ENCODE measurements around the gene JAKMIP1.

JAKMIP1 gene

DNA sequence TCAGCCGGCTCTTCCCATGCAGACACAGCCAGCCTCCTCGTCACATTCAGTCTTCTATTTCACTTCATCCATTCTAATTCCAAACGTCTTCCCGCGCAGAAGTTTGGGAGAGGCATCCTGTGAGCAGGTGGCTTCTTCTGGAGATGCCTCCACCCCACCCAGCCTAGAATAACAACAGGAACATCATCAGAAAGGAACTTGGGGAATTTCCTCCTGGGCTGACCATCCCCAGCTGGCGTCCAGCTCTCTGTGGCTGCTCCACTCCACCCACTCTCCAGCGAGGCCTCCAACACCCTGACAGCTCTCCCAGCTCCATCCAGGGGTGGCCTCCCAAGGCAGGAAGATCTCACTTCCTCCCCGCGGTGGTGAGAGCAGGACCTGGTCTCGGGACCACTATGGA, 176.6 kb downstream of the JAKMIP1 start:
- ChIA-PET POLR2A (no interaction called here), CTCF (interaction anchor here (1.2 kb wide), 1 partner anchor 18 kb away, joined by 3 read pairs; no protein-coding TSS in a partner anchor)
- DNase-seq (ENCODE audit: extremely low spot score) = no peak
- TF ChIP-seq BHLHE40 (IDR thresholded peaks at IDR 0.05; ENCODE audit: borderline replicate concordance) (no peak), CTBP1 (IDR thresholded peaks at IDR 0.05; ENCODE audit: borderline replicate concordance) (no peak), FOXK2 (IDR thresholded peaks at IDR 0.05) (no peak), SP1 (IDR thresholded peaks at IDR 0.05) (no peak), L3MBTL2 (conservative IDR thresholded peaks at IDR 0.05) (no peak), ELF4 (IDR thresholded peaks at IDR 0.05) (no peak), ZNF384 (IDR thresholded peaks at IDR 0.05) (no peak), HDGF (IDR thresholded peaks at IDR 0.05; ENCODE audit: borderline replicate concordance) (no peak), ARNT (IDR thresholded peaks at IDR 0.05) (no peak), NFRKB (IDR thresholded peaks at IDR 0.05) (no peak), FOXM1 (IDR thresholded peaks at IDR 0.05; ENCODE audit: borderline replicate concordance) (no peak)

DNA sequence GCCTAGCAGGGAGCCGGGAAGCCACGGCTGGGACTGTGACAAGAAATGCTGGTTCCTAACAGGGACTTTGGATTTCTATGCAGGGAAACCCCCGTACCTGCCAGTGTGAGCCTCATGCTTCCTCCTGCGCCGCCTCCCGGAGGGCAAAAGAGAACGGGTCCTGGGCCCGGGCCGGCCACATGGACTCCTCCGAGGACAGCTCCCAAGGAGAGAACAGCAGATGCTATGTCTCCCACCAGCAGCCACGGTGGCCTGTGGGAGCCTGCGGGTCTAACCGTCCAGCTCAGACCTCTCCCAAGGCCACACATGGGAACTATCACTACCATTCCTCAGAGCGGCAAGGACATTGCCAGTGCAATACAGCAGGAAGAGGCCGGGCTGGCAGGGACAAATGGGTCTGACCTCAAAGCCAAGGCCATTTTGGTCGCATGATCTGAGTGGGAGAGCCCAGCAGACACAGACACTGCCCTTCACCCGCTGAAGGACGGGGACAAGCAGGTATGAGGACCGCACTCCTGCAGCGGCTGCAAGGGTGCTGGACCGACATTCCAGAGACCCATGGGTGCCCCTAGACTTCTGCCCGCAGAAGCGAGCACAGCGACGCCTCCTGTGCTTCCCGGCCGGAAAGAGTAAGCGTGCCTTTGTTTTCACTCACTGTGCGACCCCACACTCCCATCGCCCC, 177.6 kb downstream of the JAKMIP1 start:
- TF ChIP-seq SUZ12 (IDR thresholded peaks at IDR 0.05) (no peak), BHLHE40 (IDR thresholded peaks at IDR 0.05; ENCODE audit: borderline replicate concordance) (no peak)
- ChIA-PET CTCF (no interaction called here), POLR2A (no interaction called here)
- no peak for DNase-seq (ENCODE audit: extremely low spot score)

DNA sequence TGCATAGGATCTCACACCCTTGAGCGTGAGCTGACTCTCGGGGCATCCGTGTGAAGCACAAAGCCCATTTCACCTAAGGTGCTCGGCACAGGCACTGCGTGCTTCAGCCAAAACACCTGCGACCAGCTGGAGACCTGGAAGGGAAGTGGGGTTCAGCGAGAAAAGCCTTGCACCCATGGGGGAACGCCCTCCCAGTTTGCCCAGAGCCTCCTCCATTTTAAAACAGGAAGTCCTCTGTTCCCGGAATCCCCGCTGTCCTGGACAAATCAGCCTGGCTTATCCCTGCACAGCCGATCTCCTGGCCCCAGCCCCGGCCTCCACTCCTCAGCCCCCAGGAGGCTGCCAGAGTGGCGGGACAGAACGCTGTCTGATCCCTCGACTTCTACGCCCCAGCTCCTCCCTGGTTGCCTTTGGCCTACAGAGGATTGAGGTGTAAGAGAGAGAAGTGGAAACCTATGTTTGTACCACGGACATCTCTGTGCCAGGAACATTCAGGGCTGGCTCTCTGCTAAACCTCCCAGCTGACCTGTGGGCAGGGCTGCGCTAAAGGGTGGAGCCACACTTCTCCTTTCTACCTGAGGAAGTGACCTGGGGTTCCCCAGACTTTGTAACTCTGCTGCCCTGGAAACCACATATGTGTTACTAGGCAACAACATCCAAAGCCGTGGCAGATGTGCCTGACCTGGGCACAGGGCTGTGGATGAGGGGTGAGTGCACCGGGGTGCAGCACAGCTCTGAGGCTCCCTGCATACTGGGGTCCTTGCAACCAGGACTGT, 178.3 kb downstream of the JAKMIP1 start:
- POLR2A ChIA-PET = no interaction called here
- no peak for DNase-seq (ENCODE audit: extremely low spot score)
- no peak for TF ChIP-seq TARDBP (IDR thresholded peaks at IDR 0.05)
- no peak for TF ChIP-seq FOXA1 (IDR thresholded peaks at IDR 0.05)
- no peak for TF ChIP-seq ZNF384 (IDR thresholded peaks at IDR 0.05)
- no peak for TF ChIP-seq LEF1 (IDR thresholded peaks at IDR 0.05; ENCODE audit: borderline replicate concordance)
- CTCF ChIA-PET = interaction anchor here (0.6 kb wide), 1 partner anchor 209 kb away, joined by 3 read pairs; no protein-coding TSS in a partner anchor

DNA sequence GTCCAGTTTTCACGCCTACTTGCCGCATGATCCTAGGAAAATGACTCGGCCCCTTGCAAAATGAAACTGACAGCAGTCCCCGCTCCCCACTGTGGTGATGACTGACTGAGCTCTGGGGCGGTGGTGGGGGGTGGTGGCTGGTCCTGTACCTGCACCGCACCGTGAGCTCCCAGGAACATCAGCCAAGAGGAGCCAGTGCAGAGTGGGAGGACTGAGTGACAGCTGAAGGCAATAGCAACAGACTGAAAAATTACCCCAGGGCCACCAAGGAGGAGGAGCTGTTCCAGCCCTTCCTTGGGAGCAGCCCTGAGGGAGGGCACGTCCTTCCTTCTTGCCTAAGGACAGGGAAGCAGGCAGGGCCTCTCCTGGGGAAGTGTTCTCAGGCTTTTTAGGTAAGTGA, 179.7 kb downstream of the JAKMIP1 start:
- no peak for TF ChIP-seq FOXK2 (IDR thresholded peaks at IDR 0.05)
- TF ChIP-seq BHLHE40 (IDR thresholded peaks at IDR 0.05; ENCODE audit: borderline replicate concordance) = no peak
- no peak for TF ChIP-seq ARNT (IDR thresholded peaks at IDR 0.05)
- TF ChIP-seq TARDBP (IDR thresholded peaks at IDR 0.05) = no peak
- no peak for TF ChIP-seq SUZ12 (IDR thresholded peaks at IDR 0.05)
- TF ChIP-seq ELF4 (IDR thresholded peaks at IDR 0.05) = no peak
- no peak for TF ChIP-seq FOXM1 (IDR thresholded peaks at IDR 0.05; ENCODE audit: borderline replicate concordance)
- TF ChIP-seq L3MBTL2 (conservative IDR thresholded peaks at IDR 0.05) = no peak
- no peak for DNase-seq (ENCODE audit: extremely low spot score)
- ChIA-PET POLR2A (no interaction called here), CTCF (interaction anchor here (0.8 to 2.4 kb wide), 6 partner anchors 7 to 240 kb away, joined by 3 to 9 read pairs (median 4); no protein-coding TSS in a partner anchor)

DNA sequence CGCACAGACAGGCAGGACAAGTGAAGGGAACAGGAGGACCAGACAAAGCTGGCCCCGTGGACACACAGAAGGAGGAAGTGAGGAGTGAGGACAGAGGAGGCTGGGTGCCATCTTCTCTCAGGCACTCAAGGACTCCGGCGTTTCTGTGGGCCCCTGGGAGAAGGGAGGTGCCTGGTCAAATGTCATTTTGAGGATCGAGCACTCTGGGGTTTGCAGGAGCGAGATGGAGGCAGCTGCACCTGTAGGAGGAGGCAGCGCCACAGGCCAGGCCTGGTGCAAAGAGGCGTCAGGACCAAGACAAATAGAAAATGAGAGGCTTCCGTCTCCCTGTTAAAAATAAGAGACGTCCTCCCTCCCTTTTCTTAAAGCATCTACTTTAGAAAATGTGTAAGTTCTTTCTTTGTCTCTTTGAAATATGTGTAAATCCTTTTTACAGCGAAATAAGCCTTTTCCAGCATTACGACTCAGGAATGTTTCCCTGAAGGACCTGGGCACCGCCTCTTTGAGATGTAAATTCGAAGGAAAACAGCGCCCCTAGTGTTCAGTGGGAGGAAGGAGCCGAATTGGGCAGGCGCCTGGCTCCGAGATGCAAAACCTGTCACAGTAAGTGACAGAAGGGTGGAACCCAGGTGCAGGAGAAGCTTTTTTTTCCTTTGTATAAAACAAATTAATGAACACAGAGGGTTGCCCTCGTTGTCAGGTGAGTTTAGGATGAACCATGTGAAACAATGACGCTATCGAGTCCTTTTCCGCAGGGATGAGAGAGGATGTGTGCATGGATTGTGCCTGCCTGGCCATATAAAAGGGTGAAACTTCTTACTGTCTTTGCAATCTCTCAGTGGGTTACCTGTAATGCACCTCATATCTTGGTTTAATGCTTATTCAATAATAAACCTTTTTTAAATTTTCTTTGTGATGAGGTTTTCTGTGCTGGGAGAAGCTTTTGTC, 180.8 kb downstream of the JAKMIP1 start:
- ChIA-PET POLR2A (no interaction called here), CTCF (interaction anchor here (0.6 to 2.4 kb wide), 10 partner anchors 8 to 619 kb away, joined by 3 to 9 read pairs (median 4); no protein-coding TSS in a partner anchor)
- TF ChIP-seq CTBP1 (IDR thresholded peaks at IDR 0.05; ENCODE audit: borderline replicate concordance) = no peak
- peak; percentile 80 for DNase-seq (ENCODE audit: extremely low spot score)

DNA sequence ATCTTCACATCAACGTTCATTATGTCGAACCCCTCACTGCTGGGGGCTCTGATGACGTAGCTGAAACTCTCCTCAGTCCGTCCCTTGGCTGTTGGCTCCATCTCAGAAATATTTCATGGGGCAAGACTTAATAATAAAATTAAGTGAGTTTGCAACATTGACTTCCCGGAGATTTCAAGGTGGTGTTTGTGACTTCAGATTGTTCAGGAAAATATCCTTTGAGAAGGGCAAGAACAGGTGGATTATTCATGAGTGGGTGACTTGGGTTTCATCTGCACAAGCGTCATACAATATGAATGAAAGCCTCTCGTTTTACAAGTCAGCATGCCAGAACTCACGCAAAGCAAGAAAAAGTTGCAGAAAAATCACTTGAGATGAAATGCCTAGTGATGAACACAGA, 182.0 kb downstream of the JAKMIP1 start, which contains the start of gene C4orf50:
TSS of gene C4orf50 (minus strand) at position 101 of the 400 bp plus-strand sequence.
- CTCF ChIA-PET = no interaction called here
- POLR2A ChIA-PET = no interaction called here
- TF ChIP-seq FOXA1 (IDR thresholded peaks at IDR 0.05) (no peak), ELF4 (IDR thresholded peaks at IDR 0.05) (no peak), L3MBTL2 (conservative IDR thresholded peaks at IDR 0.05) (no peak)
- DNase-seq (ENCODE audit: extremely low spot score) = no peak

DNA sequence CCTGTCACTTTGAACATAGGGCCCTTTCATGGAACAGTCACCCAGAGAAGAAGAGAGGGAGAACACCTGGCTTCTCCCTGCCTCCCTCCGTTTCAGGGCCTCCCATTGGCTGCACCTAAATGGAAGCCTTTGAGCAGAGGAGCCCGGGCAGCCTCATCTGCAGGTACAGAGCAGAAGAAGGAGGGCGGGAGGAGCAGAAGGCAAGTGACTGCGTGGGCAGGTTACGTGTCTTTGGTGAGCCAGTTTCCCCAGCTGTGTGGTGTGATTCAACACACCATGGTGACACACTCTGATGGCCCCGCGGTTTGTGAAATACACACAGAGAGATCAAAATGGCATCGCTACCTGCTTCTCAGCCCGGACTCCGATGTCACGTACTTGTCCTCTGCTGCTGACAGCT, 182.5 kb downstream of the JAKMIP1 start:
- POLR2A ChIA-PET = no interaction called here
- DNase-seq (ENCODE audit: extremely low spot score) = no peak
- CTCF ChIA-PET = no interaction called here
- TF ChIP-seq FOXK2 (IDR thresholded peaks at IDR 0.05) (no peak), ELF4 (IDR thresholded peaks at IDR 0.05) (no peak), CTBP1 (IDR thresholded peaks at IDR 0.05; ENCODE audit: borderline replicate concordance) (no peak), LEF1 (IDR thresholded peaks at IDR 0.05; ENCODE audit: borderline replicate concordance) (no peak), FOXA1 (IDR thresholded peaks at IDR 0.05) (no peak), TARDBP (IDR thresholded peaks at IDR 0.05) (no peak), FOXM1 (IDR thresholded peaks at IDR 0.05; ENCODE audit: borderline replicate concordance) (no peak), ZNF384 (IDR thresholded peaks at IDR 0.05) (no peak)
- TF ChIP-seq, protein P1, sequence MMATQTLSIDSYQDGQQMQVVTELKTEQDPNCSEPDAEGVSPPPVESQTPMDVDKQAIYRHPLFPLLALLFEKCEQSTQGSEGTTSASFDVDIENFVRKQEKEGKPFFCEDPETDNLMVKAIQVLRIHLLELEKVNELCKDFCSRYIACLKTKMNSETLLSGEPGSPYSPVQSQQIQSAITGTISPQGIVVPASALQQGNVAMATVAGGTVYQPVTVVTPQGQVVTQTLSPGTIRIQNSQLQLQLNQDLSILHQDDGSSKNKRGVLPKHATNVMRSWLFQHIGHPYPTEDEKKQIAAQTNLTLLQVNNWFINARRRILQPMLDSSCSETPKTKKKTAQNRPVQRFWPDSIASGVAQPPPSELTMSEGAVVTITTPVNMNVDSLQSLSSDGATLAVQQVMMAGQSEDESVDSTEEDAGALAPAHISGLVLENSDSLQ (IDR thresholded peaks at IDR 0.05) = no peak
